ENCODE measurements around the gene TGFBR3L.

TGFBR3L gene

DNA sequence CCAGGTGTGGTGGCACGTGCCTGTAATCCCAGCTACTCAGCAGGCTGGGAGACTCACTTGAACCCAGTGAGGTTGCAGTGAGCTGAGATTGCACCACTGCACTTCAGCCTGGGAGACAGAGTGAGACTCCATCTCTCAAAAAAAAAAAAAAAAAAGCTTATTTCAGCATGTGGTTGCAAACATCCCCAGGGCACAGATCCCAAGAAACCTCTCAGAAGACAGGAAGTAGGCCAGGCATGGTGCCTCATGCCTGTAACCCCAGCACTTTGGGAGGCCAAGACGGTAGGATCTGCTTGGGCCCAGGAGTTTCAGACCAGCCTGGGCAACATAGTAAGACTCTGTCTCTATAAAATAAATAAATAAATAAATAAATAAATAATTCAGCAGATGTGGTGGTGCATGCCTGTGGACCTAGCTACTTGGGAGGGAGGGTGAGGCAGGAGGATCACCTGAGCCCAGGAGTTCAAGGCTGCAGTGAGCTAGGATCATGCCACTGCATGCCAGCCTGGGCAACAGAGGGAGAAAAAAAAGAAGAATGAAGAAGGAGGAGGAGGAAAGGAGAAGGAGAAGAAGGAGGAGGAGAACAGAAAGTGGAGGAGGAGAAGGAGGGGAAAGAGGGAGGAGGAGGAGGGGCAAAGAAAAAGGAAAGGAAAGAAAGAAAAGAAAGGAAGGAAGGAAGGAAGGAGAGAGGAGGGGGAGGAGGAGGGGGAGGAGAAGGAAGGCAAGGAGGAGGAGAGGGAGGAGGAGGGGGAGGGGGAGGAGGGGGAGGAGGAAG, 30.6 kb upstream of the TGFBR3L start:
- Histone ChIP-seq H3K36me3 (ENCODE audit: insufficient read depth) (no peaks in the 10 kb centered on the region), H3K27me3 (ENCODE audit: insufficient read depth, low read depth) (peaks cover 32% of the 10 kb centered on the region), H3K27ac (no peak overlapping the region), H2AFZ (ENCODE audit: low read depth) (no peak overlapping the region), H3K4me3 (IDR thresholded peaks at IDR 0.05; ENCODE audit: insufficient read depth, low read depth, low read length) (no peak overlapping the region), H3K4me2 (no peak overlapping the region), H3K9ac (no peak overlapping the region), H3K4me1 (ENCODE audit: low read depth, poor library complexity, severe bottlenecking) (no peaks in the 10 kb centered on the region), H3K79me2 (ENCODE audit: insufficient read depth, low read depth) (no peaks in the 10 kb centered on the region), H4K20me1 (ENCODE audit: insufficient read depth) (no peaks in the 10 kb centered on the region)
- TF ChIP-seq, protein P1, sequence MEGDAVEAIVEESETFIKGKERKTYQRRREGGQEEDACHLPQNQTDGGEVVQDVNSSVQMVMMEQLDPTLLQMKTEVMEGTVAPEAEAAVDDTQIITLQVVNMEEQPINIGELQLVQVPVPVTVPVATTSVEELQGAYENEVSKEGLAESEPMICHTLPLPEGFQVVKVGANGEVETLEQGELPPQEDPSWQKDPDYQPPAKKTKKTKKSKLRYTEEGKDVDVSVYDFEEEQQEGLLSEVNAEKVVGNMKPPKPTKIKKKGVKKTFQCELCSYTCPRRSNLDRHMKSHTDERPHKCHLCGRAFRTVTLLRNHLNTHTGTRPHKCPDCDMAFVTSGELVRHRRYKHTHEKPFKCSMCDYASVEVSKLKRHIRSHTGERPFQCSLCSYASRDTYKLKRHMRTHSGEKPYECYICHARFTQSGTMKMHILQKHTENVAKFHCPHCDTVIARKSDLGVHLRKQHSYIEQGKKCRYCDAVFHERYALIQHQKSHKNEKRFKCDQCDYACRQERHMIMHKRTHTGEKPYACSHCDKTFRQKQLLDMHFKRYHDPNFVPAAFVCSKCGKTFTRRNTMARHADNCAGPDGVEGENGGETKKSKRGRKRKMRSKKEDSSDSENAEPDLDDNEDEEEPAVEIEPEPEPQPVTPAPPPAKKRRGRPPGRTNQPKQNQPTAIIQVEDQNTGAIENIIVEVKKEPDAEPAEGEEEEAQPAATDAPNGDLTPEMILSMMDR (conservative IDR thresholded peaks at IDR 0.05; ENCODE audit: low read depth, low read length): no peak

DNA sequence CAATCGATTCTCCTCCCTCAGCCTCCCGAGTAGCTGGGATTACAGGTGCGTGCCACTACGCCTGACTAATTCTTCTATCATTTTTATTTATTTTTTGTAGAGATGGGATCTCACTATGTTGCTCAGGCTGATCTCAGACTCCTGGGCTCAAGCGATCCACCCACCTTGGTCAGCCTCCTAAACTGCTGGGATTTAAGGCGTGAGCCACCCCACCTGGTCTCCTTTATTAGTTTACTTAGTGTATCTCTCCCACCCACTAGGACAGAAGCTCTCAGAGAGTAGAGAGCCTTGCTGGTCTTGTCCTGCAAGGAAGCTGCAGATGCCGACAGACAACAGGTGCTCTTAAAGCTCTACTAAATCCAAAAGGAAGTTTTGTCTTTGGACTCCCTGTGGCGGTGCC, 28.8 kb upstream of the TGFBR3L start:
- no peaks in the 10 kb centered on the region for H3K4me1 ChIP-seq (ENCODE audit: low read depth, poor library complexity, severe bottlenecking)
- H3K27me3 ChIP-seq (ENCODE audit: insufficient read depth, low read depth): peaks cover 45% of the 10 kb centered on the region
- H4K20me1 ChIP-seq (ENCODE audit: insufficient read depth): no peaks in the 10 kb centered on the region
- TF ChIP-seq, protein P1 (conservative IDR thresholded peaks at IDR 0.05; ENCODE audit: low read depth, low read length): no peak
- H3K9ac ChIP-seq: no peak overlapping the region
- no peak overlapping the region for H3K4me3 ChIP-seq (IDR thresholded peaks at IDR 0.05; ENCODE audit: insufficient read depth, low read depth, low read length)
- H3K27ac ChIP-seq: no peak overlapping the region
- H2AFZ ChIP-seq (ENCODE audit: low read depth): no peak overlapping the region
- H3K79me2 ChIP-seq (ENCODE audit: insufficient read depth, low read depth): no peaks in the 10 kb centered on the region
- H3K36me3 ChIP-seq (ENCODE audit: insufficient read depth): no peaks in the 10 kb centered on the region
- no peak overlapping the region for H3K4me2 ChIP-seq

DNA sequence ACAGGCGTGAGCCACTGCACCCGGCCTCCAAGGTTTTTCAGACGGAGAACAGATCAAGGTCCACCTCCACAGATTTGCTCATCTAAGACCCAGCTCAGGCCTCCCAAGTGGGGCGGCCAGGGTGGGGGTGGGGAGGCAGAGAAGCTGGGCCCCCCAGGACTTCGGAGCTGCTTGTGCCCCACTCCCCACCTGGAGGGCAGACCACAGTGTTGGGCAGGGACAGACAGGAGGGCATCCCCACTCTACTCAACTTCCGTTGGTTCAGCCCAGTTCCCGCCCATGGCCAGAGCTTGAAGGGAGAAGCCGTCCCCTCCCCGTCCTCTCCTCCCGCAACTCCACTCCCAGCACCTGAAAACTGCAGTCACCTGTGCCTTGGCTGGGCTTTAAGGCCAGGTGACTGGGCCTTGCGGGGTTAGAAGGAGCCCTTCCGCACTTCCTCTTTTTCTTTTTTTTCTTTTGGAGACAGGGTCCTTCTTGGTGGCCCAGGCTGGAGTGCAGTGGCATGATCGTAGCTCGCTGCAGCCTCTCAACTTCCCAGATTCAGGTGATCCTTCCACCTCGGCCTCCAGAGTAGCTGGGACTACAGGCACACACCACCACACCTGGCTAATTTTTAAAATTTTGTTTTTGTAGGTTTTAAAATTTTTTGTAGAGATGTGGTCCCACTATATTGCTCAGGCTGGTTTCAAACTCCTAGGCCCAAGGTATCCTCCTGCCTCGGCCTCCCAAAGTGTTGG, 27.1 kb upstream of the TGFBR3L start:
- peaks cover 54% of the 10 kb centered on the region for H3K27me3 ChIP-seq (ENCODE audit: insufficient read depth, low read depth)
- H2AFZ ChIP-seq (ENCODE audit: low read depth): no peak overlapping the region
- no peaks in the 10 kb centered on the region for H3K79me2 ChIP-seq (ENCODE audit: insufficient read depth, low read depth)
- H3K9ac ChIP-seq: no peak overlapping the region
- no peaks in the 10 kb centered on the region for H4K20me1 ChIP-seq (ENCODE audit: insufficient read depth)
- H3K4me2 ChIP-seq: no peak overlapping the region
- H3K36me3 ChIP-seq (ENCODE audit: insufficient read depth): no peaks in the 10 kb centered on the region
- no peak overlapping the region for H3K27ac ChIP-seq
- H3K4me1 ChIP-seq (ENCODE audit: low read depth, poor library complexity, severe bottlenecking): no peaks in the 10 kb centered on the region
- TF ChIP-seq, protein P1 (conservative IDR thresholded peaks at IDR 0.05; ENCODE audit: low read depth, low read length): no peak
- no peak overlapping the region for H3K4me3 ChIP-seq (IDR thresholded peaks at IDR 0.05; ENCODE audit: insufficient read depth, low read depth, low read length)

DNA sequence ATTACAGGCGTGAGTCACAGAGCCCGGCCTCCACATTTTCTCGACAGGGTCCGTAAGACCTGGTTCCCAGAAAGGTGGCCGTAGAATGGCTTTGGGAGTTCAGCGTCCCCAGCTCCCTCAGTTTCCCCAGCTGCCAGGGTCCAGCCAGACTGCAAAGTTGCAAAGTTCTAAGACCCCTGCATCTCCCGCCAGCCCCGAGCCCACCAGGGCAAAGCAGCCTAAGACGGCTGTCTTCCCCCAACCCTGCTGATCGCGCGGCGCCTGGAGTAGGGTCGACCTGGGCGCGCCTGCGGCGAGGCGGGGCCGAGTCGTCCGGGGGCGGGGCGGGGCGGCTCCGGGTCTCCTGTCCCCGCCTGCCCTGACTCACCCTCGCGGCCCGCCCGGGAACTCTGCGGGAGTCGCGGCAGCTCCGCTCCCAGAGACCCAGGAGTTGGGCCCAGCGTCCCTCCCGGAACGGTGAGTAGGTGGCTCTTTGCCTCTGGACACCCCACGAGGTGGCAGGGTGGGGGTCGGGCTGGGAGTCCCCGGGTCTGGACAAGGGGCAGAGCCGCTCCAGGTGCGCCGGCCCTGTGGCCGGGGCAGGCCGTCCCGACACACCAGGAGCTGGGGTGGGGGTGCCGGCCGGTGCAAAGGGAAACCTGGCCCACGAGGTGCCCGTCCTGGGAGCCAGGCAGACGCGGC, 26.3 kb upstream of the TGFBR3L start, which contains the start of gene LRRC8E:
Gene LRRC8E, plus strand, starts transcription at position 366 of the 681 bp plus-strand sequence. CDS start 7,094 bp downstream, outside the sequence.
- Histone ChIP-seq H3K27ac (no peak within 1 kb of the TSS), H3K79me2 (ENCODE audit: insufficient read depth, low read depth) (no peaks in the 10 kb centered on the region), H3K27me3 (ENCODE audit: insufficient read depth, low read depth) (peaks cover 61% of the 10 kb centered on the region), H3K4me1 (ENCODE audit: low read depth, poor library complexity, severe bottlenecking) (no peaks in the 10 kb centered on the region), H3K9ac (no peak within 1 kb of the TSS), H4K20me1 (ENCODE audit: insufficient read depth) (no peaks in the 10 kb centered on the region), H3K4me2 (no peak within 1 kb of the TSS), H2AFZ (ENCODE audit: low read depth) (no peak within 1 kb of the TSS), H3K4me3 (IDR thresholded peaks at IDR 0.05; ENCODE audit: insufficient read depth, low read depth, low read length) (no peak within 1 kb of the TSS), H3K36me3 (ENCODE audit: insufficient read depth) (no peaks in the 10 kb centered on the region)
- TF ChIP-seq, protein P1 (conservative IDR thresholded peaks at IDR 0.05; ENCODE audit: low read depth, low read length): no peak

Measured in KMS-11 (cell line).